DMS 273 (cell line): Measurements from ENCODE around the gene GALK1.
"Not testable (repeated sequence)": the region's sequence is repeated elsewhere in the genome, so short reads cannot be mapped to it uniquely, and the experiment has no call there.

Experiments
- DNase-seq: peaks from one replicate; lab custom pipeline; 2025; ENCODE audit not compliant: unreplicated experiment; lab: John Stamatoyannopoulos, UW

GALK1 gene

GRCh38 chr17:75764711-75765421 is at the start of gene GALK1:
GALK1 (minus strand) TSS chr17:75765192; CDS start chr17:75765136, 56 bp downstream.
- peak; percentile 87 for DNase-seq

DNA sequence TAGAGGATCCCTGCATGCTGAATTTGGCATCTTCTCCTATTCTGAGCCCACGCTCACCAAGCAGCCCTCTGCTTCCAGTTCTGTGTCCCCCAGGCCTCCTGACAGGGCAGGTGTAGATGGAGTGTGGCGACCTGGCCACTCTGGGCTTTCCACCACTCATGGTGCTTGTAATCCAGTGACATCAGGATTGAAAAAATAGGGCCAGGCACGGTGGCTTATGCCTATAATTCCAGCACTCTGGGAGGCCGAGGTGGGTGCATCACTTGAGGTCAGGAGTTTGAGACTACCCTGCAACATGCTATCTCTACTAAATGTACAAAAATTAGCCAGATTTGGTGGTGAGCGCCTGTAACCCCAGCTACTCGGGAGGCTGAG is 49.0 kb upstream of the GALK1 start:
- DNase-seq = no peak

GRCh38 chr17:75813081-75814020 is 48.4 kb upstream of the GALK1 start:
- DNase-seq = no peak

DNA sequence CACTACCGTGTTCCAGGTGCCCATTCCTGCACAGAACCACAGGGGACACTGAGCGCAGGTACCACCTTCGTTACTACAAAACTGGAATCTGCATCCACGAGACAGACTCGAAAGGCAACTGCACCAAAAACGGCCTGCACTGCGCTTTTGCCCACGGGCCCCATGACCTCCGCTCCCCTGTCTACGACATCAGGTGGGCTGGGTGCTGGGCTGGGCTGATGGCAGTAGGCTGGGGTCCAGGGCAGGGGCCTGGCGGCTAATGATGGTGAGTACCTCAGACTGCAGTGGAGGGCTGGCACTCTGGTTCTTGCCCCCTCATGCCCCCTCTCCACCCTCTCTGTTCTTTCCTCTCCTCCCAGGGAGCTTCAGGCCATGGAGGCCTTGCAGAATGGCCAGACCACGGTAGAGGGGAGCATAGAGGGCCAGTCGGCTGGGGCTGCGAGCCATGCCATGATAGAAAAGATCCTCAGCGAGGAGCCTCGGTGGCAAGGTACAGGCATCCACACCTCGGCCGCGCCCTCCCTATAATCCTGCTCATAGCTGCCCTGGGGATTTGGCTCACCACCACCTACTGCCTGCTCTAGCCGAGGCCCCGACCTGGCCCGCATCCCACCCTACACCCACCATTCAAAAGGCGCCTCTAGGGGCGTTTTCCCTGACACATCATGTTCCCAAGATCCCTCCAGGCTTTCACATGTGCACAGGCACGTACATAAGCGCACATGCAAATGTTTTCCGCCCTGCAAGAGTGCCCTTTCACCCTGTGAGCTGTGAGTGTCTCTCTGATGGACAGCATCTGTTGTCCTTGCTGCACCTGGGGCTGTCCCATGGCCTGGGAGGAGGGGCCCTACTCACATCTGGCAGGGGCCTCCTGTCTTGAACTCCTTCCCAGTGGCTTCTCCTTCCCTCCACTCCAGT is 47.4 kb upstream of the GALK1 start:
- no peak for DNase-seq

GRCh38 chr17:75811174-75811573 is 46.2 kb upstream of the GALK1 start:
- no peak for DNase-seq

DNA sequence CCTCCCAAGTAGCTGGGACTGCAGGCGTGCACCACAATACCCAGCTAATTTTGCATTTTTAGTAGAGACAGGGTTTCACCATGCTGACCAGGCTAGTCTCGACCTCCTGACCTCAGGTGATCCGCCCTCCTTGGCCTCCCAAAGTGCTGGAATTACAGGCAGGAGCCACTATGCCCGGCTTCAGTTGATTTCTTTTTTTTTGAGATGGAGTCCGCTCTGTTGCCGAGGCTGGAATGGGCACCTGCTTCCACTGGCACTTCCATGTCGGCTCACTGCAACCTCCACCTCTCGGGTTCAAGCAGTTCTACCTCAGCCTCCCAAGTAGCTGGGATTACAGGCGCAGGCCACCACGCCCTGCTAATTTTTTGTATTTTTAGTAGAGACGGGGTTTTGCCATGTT is 45.8 kb upstream of the GALK1 start:
- not testable (repeated sequence) for DNase-seq

GRCh38 chr17:75810216-75810615 is 45.2 kb upstream of the GALK1 start:
- no peak for DNase-seq

DNA sequence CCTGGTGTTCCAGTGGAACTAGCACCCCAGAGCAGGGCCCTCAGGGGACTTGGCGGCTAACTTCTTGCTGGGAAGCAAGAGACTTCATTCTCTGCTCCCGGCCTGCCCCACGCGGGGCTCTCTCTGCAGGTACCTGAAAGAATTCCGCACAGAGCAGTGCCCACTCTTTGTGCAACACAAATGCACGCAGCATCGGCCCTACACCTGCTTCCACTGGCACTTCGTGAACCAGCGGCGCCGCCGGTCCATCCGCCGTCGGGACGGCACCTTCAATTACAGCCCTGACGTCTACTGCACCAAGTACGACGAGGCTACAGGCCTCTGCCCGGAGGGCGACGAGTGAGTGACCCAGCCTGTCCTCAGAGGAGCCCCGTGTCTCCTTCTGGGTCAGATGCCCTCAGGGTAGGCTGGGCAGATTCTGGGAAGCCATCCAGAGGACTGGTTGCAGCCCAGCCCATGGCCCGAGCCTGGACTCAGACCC is 44.7 kb upstream of the GALK1 start:
- no peak for DNase-seq

DNA sequence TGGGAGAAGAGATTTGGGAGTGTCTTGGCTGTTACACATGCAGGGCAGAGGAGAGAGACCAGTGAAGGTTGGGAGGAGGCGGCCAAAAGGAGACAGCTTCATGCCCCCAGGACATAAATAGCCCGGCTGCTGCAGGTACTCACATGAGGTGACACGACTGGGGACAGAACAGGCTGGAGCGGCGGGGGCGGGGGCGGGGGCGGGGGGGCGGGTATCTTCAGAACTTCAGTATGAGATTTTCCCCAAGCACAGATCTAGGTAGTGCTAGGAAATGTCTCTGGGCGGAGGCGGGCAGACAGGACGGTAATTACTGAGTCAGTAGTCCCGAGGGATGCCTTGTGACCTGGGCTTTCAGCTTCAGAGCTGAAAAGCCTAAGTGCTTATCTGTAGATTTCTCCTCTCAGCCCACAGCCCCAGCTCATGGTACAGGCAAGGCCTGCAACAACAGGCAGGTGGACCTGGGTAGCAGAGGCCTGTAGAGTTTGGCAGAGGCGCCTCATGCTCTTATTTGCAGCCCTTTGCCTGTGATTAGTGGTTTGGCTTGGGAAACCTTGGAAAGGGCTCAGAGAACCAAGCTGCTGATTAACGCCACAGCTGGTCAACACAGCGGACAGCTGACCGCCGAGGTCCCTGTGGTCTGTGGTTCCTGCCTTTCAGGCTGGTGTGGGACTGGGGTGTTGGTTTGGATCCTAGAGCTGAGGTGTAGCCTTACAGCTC is 44.1 kb upstream of the GALK1 start:
- peak; percentile 47 for DNase-seq

GRCh38 chr17:75808549-75808904 is 43.5 kb upstream of the GALK1 start:
- DNase-seq = no peak

- DNase-seq = no peak
Measured at GRCh38 chr17:75807861-75808260, 42.9 kb upstream of the GALK1 start.

- no peak for DNase-seq
Measured at GRCh38 chr17:75806822-75807500, 42.0 kb upstream of the GALK1 start.

GRCh38 chr17:75803883-75804282 is 38.9 kb upstream of the GALK1 start:
- DNase-seq = no peak

GRCh38 chr17:75799402-75799801 is 34.4 kb upstream of the GALK1 start:
- DNase-seq = no peak

- no peak for DNase-seq
Measured at GRCh38 chr17:75795820-75796607, 31.0 kb upstream of the GALK1 start.

- DNase-seq = no peak
Measured at GRCh38 chr17:75793460-75793859, 28.5 kb upstream of the GALK1 start.

DNA sequence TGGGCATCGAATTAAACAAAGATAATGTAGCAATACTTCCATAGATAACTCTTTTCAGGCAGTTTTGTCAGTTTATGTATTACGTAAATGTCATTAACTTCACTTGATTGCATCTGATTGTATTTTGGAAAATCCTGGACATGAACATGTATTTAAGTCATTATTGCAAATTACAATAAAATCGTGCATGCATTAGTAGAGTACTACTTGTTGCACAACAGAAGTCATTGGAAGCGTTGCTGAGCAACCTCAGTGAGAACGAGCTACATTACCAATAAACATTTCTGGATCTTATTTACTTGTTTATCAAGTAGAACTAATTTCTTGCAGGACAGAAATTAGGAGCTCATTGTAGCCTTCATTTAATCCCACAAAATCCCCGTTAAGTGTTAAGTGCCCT is 26.3 kb upstream of the GALK1 start:
- no peak for DNase-seq

DNA sequence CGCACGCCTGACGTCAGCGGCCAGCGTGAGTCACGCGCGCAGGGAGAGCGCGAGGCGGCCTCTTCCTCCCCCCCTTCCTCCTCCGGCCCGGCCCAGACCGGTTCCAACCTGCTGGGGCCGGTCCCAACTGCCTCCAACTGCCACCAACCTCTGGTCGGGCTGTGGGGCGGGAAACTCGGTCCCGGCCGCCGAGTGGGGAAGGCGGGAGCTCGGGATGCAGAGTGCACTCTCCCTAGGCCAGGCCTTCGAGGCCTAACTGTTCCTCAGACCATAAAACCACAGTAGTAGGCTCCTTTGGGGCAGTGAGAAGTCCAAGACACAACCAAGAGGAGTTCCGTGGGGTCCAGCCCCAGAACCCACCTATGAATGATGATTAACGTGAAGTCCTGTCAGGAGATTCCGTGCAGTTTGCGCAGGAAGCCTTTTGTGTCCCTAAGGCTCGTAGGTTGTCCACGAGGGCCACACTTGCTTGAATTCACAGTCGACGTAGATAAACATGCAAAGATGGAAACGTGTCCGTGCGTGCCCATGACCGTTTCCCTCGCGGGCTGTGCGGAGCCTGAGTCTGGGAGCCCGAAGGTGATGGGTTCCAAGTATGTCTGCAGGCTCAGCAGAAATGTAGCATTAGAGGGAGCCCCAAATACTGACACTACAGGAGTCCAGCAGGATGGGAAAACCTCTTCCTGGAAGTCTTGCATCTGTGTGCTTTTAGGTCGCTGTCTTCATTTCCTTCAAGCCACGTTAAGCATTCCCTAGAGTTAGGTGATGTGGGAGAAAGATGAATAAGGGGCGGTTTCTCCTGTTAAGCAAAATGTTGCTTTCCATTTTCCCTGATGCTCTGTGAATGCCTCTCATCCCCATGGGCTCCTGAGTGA is 20.3 kb upstream of the GALK1 start:
- peak; percentile 96 for DNase-seq
